Measurements from ENCODE around the gene CYP4F3. TPM values are rescaled to one million over a fixed set of nuclear protein-coding genes. Genes with fewer than 3 reads are reported as not detected.

Gene CYP4F3
- total and polyA plus RNA-seq, 2 donors from 2014 or later = 2.2 to 17.9 TPM

DNA sequence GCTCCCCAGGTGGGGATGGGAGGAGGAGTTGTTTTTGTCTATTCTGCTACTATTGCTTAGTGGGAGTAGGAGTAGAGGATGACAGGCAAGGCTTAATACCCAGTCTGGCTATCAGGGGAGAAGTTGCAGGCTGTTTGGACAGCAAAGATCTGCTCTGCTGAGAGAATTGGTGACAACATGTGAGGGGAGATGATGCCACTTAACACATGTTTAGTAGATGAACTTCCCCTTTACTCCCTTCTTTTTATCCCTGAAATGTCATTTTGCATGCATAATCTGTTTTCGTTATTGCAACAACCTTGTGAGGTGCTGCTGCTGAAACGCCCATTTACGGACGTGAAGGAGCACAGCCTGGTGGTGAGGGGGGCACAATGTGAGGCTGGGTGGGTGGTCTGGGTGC, 29.2 kb downstream of the CYP4F3 start:
- no peak overlapping the region for H3K27ac ChIP-seq (ENCODE audit: low read depth in 2 of 2, low read length in 2 of 2)
- no peaks in the 10 kb centered on the region for H3K9me3 ChIP-seq (ENCODE audit: control insufficient read depth in 2 of 3, insufficient read depth in 1 of 3, low read length in 3 of 3)
- TF ChIP-seq, protein P1, sequence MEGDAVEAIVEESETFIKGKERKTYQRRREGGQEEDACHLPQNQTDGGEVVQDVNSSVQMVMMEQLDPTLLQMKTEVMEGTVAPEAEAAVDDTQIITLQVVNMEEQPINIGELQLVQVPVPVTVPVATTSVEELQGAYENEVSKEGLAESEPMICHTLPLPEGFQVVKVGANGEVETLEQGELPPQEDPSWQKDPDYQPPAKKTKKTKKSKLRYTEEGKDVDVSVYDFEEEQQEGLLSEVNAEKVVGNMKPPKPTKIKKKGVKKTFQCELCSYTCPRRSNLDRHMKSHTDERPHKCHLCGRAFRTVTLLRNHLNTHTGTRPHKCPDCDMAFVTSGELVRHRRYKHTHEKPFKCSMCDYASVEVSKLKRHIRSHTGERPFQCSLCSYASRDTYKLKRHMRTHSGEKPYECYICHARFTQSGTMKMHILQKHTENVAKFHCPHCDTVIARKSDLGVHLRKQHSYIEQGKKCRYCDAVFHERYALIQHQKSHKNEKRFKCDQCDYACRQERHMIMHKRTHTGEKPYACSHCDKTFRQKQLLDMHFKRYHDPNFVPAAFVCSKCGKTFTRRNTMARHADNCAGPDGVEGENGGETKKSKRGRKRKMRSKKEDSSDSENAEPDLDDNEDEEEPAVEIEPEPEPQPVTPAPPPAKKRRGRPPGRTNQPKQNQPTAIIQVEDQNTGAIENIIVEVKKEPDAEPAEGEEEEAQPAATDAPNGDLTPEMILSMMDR (IDR thresholded peaks at IDR 0.05; ENCODE audit: borderline replicate concordance, extremely low read depth, insufficient read depth) = no peak
- H3K9ac ChIP-seq (ENCODE audit: low read length in 3 of 3) = no peak overlapping the region
- no peaks in the 10 kb centered on the region for H3K36me3 ChIP-seq (ENCODE audit: control insufficient read depth in 2 of 3, insufficient read depth in 3 of 3, low read length in 3 of 3)
- H3K4me3 ChIP-seq (ENCODE audit: low read length in 3 of 3) = no peak overlapping the region
- H3K4me1 ChIP-seq (ENCODE audit: control insufficient read depth in 2 of 3, insufficient read depth in 2 of 3, low read depth in 1 of 3, low read length in 3 of 3) = peaks cover 0 to 9% (median 0%) of the 10 kb centered on the region in 3 donors
- H3K27me3 ChIP-seq (ENCODE audit: control insufficient read depth, insufficient read depth, low read length) = no peaks in the 10 kb centered on the region
- intact Hi-C loops (cut with DNase I) = no loop called here
- DNase-seq (no peak), FAIRE-seq (no peak)

DNA sequence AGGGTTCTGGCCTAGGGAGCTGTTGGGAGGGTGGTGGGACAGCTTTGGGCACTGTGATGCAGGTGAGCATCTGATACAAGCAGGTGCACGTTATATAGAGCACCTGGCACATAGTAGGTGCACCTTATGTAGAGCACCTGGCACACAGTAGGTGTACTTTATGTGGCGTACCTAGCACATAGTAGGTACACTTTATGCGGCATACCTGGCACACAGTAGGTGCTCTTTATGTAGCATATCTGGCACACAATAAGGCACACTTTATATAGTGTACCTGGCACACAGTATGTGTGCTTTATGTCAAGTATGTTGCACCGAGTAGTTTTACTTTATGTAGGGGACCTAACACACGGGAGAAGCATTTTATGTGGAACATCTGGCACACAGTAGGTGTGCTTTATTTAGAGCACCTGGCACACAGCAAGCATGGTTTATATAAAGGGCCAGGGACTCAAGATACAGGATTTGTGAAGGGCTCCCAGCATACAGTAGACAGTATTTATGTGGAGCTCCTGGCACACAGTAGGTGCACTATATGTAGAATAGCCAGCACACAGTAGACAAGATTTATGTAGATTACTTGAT, 30.6 kb downstream of the CYP4F3 start:
- Histone ChIP-seq H3K4me1 (ENCODE audit: control insufficient read depth in 2 of 3, insufficient read depth in 2 of 3, low read depth in 1 of 3, low read length in 3 of 3) (peaks cover 0 to 9% (median 0%) of the 10 kb centered on the region in 3 donors), H3K27me3 (ENCODE audit: control insufficient read depth, insufficient read depth, low read length) (no peaks in the 10 kb centered on the region), H3K36me3 (ENCODE audit: control insufficient read depth in 2 of 3, insufficient read depth in 3 of 3, low read length in 3 of 3) (no peaks in the 10 kb centered on the region), H3K27ac (ENCODE audit: low read depth in 2 of 2, low read length in 2 of 2) (no peak overlapping the region), H3K4me3 (ENCODE audit: low read length in 3 of 3) (no peak overlapping the region), H3K9me3 (ENCODE audit: control insufficient read depth in 2 of 3, insufficient read depth in 1 of 3, low read length in 3 of 3) (no peaks in the 10 kb centered on the region), H3K9ac (ENCODE audit: low read length in 3 of 3) (no peak overlapping the region)
- FAIRE-seq = no peak
- no peak for DNase-seq
- TF ChIP-seq, protein P1 (IDR thresholded peaks at IDR 0.05; ENCODE audit: borderline replicate concordance, extremely low read depth, insufficient read depth) = no peak
- intact Hi-C loops (cut with DNase I) = no loop called here

DNA sequence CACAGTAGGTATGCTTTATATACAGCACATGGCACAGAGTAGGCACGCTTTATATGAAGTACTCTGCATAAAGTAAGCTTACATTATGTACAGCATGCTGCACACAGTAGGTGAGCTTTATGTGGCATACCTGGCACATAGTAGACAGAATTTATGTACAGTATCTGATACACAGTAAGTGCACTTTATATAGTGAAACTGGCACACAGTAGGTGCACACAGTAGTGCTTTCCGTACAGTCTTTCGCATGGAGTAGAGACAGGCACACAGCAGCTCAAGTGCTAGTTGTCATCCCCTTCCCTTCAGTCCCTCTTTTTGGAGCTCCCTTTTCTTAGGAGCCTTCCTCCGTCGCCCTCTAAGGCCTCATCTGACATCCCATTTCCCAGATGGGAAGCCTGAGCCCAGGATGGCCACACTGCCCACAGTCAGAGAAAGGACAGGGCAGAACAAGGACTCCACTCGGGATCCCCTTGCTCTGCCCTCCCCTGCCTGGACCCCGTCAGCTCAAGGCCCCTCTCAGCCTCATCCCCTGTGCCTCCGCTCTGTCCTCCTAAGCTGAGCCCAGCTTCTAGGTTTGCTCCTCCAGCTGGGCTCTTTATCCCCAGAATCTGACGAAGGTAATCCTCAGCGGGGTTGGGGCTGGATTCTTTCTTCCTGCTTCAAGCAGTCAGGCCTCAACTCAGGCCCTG, 31.3 kb downstream of the CYP4F3 start:
- peaks cover 0 to 9% (median 0%) of the 10 kb centered on the region in 3 donors for H3K4me1 ChIP-seq (ENCODE audit: control insufficient read depth in 2 of 3, insufficient read depth in 2 of 3, low read depth in 1 of 3, low read length in 3 of 3)
- FAIRE-seq (no peak), DNase-seq (no peak)
- intact Hi-C loops (cut with DNase I) = no loop called here
- no peak overlapping the region for H3K4me3 ChIP-seq (ENCODE audit: low read length in 3 of 3)
- no peak overlapping the region for H3K9ac ChIP-seq (ENCODE audit: low read length in 3 of 3)
- H3K27ac ChIP-seq (ENCODE audit: low read depth in 2 of 2, low read length in 2 of 2) = peak overlapping the region in 1 of 2 donors; percentile 37
- TF ChIP-seq, protein P1 (IDR thresholded peaks at IDR 0.05; ENCODE audit: borderline replicate concordance, extremely low read depth, insufficient read depth) = no peak
- H3K9me3 ChIP-seq (ENCODE audit: control insufficient read depth in 2 of 3, insufficient read depth in 1 of 3, low read length in 3 of 3) = no peaks in the 10 kb centered on the region
- H3K36me3 ChIP-seq (ENCODE audit: control insufficient read depth in 2 of 3, insufficient read depth in 3 of 3, low read length in 3 of 3) = no peaks in the 10 kb centered on the region
- no peaks in the 10 kb centered on the region for H3K27me3 ChIP-seq (ENCODE audit: control insufficient read depth, insufficient read depth, low read length)
